ENCODE results near the gene JPH4. TPM values are rescaled to one million over a fixed set of nuclear protein-coding genes. Genes with fewer than 3 reads are reported as not detected.

The JPH4 gene
- total and polyA plus RNA-seq, 5 donors from 2014 or later, result 0.14 TPM; not detected in 4

DNA sequence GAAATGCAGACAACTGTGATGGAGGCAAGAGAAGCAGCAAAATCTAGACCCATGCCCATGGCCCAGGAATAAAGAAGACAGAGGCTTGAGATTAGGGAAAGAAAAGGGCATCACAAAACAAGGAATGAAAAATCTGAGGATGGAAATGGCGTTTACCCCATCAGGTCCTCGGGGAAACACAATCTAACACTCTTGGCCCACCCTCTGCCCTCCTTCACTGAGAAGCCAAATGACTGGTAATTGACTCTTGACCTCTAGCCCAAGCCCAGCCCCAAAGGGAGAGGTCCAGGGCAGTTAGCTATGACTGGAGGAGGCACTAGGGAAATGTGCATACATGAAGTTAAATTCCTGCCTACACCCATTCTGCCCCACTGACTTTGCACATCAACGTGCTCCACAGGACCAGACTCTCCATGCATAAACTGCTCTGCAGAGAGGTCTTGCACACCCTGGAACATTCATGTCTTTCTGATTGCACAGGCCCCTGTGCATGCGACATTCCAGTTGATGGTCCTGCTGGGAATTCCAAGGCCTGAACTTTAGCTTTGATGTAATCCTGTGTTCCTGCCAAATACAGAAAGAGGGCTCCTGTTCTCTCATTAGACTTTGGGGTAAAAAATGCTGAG lies 32.7 kb downstream of the JPH4 start:
- Mint-ChIP-seq H3K9me3 (no peaks in the 10 kb centered on the region), H3K27ac (no peak overlapping the region)

DNA sequence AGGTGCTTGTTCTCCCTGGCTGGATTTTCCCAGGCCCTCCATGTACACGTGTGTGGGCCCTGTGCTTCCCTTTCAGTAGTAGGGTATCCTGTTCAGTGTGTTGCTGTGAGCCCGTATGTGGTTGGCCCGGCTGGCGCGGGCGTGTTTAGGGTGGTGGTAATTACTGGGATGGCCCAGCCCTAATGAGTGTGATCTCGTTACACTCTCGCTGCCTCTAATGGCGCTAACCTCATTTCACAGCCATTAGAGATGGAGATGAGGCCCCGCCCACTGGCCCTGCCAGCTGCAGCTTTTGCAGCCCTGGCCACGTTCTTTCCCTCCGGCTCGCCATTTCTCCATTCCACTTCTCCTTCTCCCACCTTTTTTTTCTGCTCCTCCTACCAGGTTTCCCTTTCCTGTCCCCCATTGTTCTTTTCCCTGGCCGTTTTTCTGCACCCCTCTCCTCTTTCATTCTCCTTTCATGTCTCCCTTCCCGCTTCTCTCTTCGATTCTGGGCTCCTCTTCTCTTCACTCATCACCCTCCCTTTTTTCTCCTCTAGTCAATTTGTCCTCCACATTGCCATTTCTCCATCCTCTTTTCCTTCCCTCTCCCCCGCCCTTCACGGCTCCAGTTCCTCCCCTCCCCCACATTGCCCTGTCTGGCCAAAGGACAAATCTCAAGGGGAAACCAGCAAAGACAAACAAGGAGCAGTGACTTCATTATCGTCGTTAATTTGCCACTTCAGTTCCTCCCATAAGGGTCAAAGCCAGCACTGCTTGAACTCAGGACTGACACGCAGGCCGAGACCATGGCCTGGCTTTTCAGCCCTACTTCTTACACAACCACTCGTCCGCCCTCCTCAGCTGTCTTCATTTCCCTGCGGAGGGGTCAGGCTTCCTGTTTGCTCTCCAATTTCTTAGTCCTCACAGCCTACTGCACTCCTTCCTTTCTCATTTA lies 33.8 kb downstream of the JPH4 start:
- H3K4me3 Mint-ChIP-seq, result no peak overlapping the region
- H3K9me3 Mint-ChIP-seq, result no peaks in the 10 kb centered on the region
- DNase-seq (no peak), ATAC-seq (ENCODE audit: low read depth in 2 of 2) (no peak)
- H3K27me3 Mint-ChIP-seq, result peaks cover 9% of the 10 kb centered on the region
- Histone ChIP-seq H3K4me1 (ENCODE audit: control insufficient read depth, insufficient read depth, low read length, poor library complexity, severe bottlenecking) (no peaks in the 10 kb centered on the region), H3K27me3 (ENCODE audit: control insufficient read depth, insufficient read depth, low read length) (peaks cover 5% of the 10 kb centered on the region), H3K4me3 (ENCODE audit: low read depth, low read length) (no peak overlapping the region), H3K9me3 (ENCODE audit: control insufficient read depth in 2 of 2, low read length in 2 of 2) (no peaks in the 10 kb centered on the region), H3K36me3 (ENCODE audit: control insufficient read depth, insufficient read depth, low read length) (no peaks in the 10 kb centered on the region), H3K27ac (ENCODE audit: insufficient read depth, low read length, poor library complexity, severe bottlenecking) (no peak overlapping the region)
- H3K4me1 Mint-ChIP-seq, result no peaks in the 10 kb centered on the region
- H3K27ac Mint-ChIP-seq, result no peak overlapping the region
- no peaks in the 10 kb centered on the region for H3K36me3 Mint-ChIP-seq

More for the DNA sequence above, 32.7 kb downstream of the JPH4 start:
- H3K27me3 ChIP-seq (ENCODE audit: control insufficient read depth, insufficient read depth, low read length), result peaks cover 11% of the 10 kb centered on the region
- no peaks in the 10 kb centered on the region for H3K4me1 Mint-ChIP-seq
- H3K4me3 ChIP-seq (ENCODE audit: low read depth, low read length), result no peak overlapping the region
- H3K36me3 Mint-ChIP-seq, result no peaks in the 10 kb centered on the region
- peaks cover 9% of the 10 kb centered on the region for H3K27me3 Mint-ChIP-seq
- DNase-seq, result no peak
- ATAC-seq (ENCODE audit: low read depth in 2 of 2), result no peak
- no peaks in the 10 kb centered on the region for H3K9me3 ChIP-seq (ENCODE audit: control insufficient read depth in 2 of 2, low read length in 2 of 2)
- peaks cover 3% of the 10 kb centered on the region for H3K4me1 ChIP-seq (ENCODE audit: control insufficient read depth, insufficient read depth, low read length, poor library complexity, severe bottlenecking)
- no peak overlapping the region for H3K4me3 Mint-ChIP-seq
- H3K27ac ChIP-seq (ENCODE audit: insufficient read depth, low read length, poor library complexity, severe bottlenecking), result no peak overlapping the region
- H3K36me3 ChIP-seq (ENCODE audit: control insufficient read depth, insufficient read depth, low read length), result no peaks in the 10 kb centered on the region

DNA sequence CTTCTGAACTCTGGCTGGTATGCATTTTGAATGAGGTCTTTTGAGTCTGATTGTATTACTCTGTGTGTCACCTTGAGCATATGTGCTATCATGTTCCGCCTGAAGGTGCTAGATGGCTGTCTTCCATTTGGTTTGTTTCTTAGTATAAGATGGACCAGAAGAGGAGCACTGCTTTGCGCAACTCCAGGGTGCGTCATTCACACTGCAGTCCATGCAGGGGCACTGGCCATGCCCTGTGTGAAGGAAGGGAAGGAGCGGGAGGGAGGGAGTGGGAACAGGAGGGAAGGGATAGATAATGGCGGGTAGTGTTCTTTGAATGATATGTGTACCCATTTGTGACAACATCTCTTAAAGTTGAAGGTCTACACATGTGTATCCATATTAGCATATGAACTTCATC lies 35.2 kb downstream of the JPH4 start:
- DNase-seq, result no peak
- no peak overlapping the region for H3K27ac Mint-ChIP-seq
- no peak overlapping the region for H3K4me3 Mint-ChIP-seq
- Histone ChIP-seq H3K4me3 (ENCODE audit: low read depth, low read length) (no peak overlapping the region), H3K36me3 (ENCODE audit: control insufficient read depth, insufficient read depth, low read length) (no peaks in the 10 kb centered on the region), H3K4me1 (ENCODE audit: control insufficient read depth, insufficient read depth, low read length, poor library complexity, severe bottlenecking) (no peaks in the 10 kb centered on the region), H3K9me3 (ENCODE audit: control insufficient read depth in 2 of 2, low read length in 2 of 2) (no peaks in the 10 kb centered on the region), H3K27me3 (ENCODE audit: control insufficient read depth, insufficient read depth, low read length) (no peaks in the 10 kb centered on the region), H3K27ac (ENCODE audit: insufficient read depth, low read length, poor library complexity, severe bottlenecking) (no peak overlapping the region)
- no peak for ATAC-seq (ENCODE audit: low read depth in 2 of 2)
- H3K9me3 Mint-ChIP-seq, result peaks cover 0 to 1% (median 0%) of the 10 kb centered on the region in 7 donors
- no peaks in the 10 kb centered on the region for H3K36me3 Mint-ChIP-seq
- peaks cover 15% of the 10 kb centered on the region for H3K27me3 Mint-ChIP-seq
- no peaks in the 10 kb centered on the region for H3K4me1 Mint-ChIP-seq

DNA sequence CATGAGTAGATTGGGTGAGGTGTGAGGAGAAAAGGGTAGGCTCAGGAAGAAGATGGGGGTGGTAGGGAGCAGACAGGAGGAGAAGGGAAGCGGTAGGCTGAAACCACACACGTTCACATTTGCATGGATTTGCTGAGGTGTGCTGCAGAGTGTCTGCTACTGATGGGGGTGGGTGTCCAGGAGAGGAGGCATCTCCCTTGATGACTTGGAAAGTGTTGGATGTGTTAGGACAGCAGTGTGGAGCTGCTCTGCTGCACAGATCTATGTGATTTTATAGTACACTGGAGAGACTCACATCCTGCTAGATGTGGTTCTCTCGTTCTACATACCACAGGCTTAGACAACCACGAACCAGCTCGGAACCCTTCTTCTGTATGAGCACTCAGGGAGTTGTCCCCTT lies 36.3 kb downstream of the JPH4 start:
- no peak overlapping the region for H3K4me3 Mint-ChIP-seq
- DNase-seq (no peak), ATAC-seq (ENCODE audit: low read depth in 2 of 2) (no peak)
- no peaks in the 10 kb centered on the region for H3K4me1 Mint-ChIP-seq
- Histone ChIP-seq H3K4me1 (ENCODE audit: control insufficient read depth, insufficient read depth, low read length, poor library complexity, severe bottlenecking) (no peaks in the 10 kb centered on the region), H3K9me3 (ENCODE audit: control insufficient read depth in 2 of 2, low read length in 2 of 2) (no peaks in the 10 kb centered on the region), H3K4me3 (ENCODE audit: low read depth, low read length) (no peak overlapping the region), H3K27me3 (ENCODE audit: control insufficient read depth, insufficient read depth, low read length) (no peaks in the 10 kb centered on the region), H3K27ac (ENCODE audit: insufficient read depth, low read length, poor library complexity, severe bottlenecking) (no peak overlapping the region), H3K36me3 (ENCODE audit: control insufficient read depth, insufficient read depth, low read length) (no peaks in the 10 kb centered on the region)
- H3K27me3 Mint-ChIP-seq, result peaks cover 15% of the 10 kb centered on the region
- H3K9me3 Mint-ChIP-seq, result peaks cover 0 to 1% (median 0%) of the 10 kb centered on the region in 7 donors
- H3K36me3 Mint-ChIP-seq, result no peaks in the 10 kb centered on the region
- H3K27ac Mint-ChIP-seq, result no peak overlapping the region

DNA sequence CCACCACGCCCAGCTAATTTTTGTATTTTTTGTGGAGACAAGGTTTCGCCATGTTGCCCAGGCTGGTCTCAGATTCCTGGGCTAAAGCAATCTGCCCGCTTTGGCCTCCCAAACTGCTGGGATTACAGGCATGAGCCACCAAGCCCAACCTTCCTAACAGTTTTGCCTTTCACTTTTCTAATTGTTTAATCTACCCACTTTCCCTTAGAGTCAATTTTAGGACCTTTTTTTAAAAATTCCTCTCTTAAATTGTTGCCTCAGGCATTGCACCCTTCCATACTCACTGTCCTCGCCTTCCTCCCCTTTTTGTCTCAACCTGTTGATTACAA lies 38.5 kb downstream of the JPH4 start:
- H3K4me3 ChIP-seq (ENCODE audit: low read depth, low read length), result no peak overlapping the region
- no peaks in the 10 kb centered on the region for H3K36me3 Mint-ChIP-seq
- H3K27ac ChIP-seq (ENCODE audit: insufficient read depth, low read length, poor library complexity, severe bottlenecking), result no peak overlapping the region
- H3K27ac Mint-ChIP-seq, result no peak overlapping the region
- H3K4me1 ChIP-seq (ENCODE audit: control insufficient read depth, insufficient read depth, low read length, poor library complexity, severe bottlenecking), result no peaks in the 10 kb centered on the region
- H3K9me3 Mint-ChIP-seq, result peaks cover 0 to 1% (median 0%) of the 10 kb centered on the region in 7 donors
- ATAC-seq (ENCODE audit: low read depth in 2 of 2) (no peak), DNase-seq (no peak)
- H3K9me3 ChIP-seq (ENCODE audit: control insufficient read depth in 2 of 2, low read length in 2 of 2), result no peaks in the 10 kb centered on the region
- H3K4me1 Mint-ChIP-seq, result no peaks in the 10 kb centered on the region
- H3K4me3 Mint-ChIP-seq, result no peak overlapping the region
- H3K27me3 ChIP-seq (ENCODE audit: control insufficient read depth, insufficient read depth, low read length), result no peaks in the 10 kb centered on the region
- H3K36me3 ChIP-seq (ENCODE audit: control insufficient read depth, insufficient read depth, low read length), result no peaks in the 10 kb centered on the region
- H3K27me3 Mint-ChIP-seq, result peaks cover 15% of the 10 kb centered on the region

DNA sequence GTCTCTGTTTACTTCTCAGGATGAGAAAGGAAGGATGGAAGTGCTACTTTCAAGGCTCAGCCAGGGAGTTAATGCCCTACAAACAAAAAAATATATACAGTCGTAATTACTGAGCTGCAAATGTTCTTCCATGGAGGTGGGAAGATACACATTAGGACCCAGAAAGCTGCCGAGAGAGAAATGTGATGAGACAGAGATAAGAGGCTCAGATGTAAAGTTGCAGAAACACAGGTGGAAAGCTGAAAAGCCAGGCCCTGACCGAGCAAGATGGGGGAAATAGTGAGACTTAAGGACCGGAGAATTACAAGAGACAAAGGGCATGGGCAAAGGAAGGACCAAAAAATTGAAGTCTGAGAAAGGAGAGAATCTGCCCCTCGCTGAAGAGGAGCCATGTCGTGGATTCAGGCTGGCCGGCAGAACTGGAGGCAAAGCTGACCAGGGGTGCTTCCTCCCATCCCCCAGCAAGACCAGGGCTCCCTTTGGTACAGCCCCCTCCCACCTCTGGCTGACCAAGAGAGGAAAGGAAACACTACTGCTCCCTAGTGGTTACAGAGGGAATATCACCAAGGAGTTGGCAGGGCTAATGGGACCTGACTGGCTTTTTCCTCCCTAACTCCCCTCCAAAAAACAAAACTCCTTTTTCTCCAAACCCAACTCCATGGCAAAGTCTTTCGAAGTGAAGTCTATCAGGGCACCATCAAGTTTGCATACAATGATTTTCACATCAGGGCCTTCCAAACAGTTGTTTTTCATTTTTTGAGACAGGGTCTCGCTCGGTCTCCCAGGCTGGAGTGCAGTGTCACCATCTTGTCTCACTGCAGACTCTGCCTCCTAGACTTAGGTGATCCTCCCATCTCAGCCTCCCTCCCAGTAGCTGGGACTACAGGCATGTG lies 39.1 kb downstream of the JPH4 start:
- DNase-seq, result peak in 2 of 3 donors; percentile 25 to 33
- Histone ChIP-seq H3K4me3 (ENCODE audit: low read depth, low read length) (no peak overlapping the region), H3K4me1 (ENCODE audit: control insufficient read depth, insufficient read depth, low read length, poor library complexity, severe bottlenecking) (no peaks in the 10 kb centered on the region), H3K9me3 (ENCODE audit: control insufficient read depth in 2 of 2, low read length in 2 of 2) (no peaks in the 10 kb centered on the region), H3K36me3 (ENCODE audit: control insufficient read depth, insufficient read depth, low read length) (no peaks in the 10 kb centered on the region), H3K27ac (ENCODE audit: insufficient read depth, low read length, poor library complexity, severe bottlenecking) (no peak overlapping the region), H3K27me3 (ENCODE audit: control insufficient read depth, insufficient read depth, low read length) (no peaks in the 10 kb centered on the region)
- H3K4me3 Mint-ChIP-seq, result no peak overlapping the region
- ATAC-seq (ENCODE audit: low read depth in 2 of 2), result peak; percentile 57 to 60
- H3K4me1 Mint-ChIP-seq, result no peaks in the 10 kb centered on the region
- H3K27me3 Mint-ChIP-seq, result peaks cover 11% of the 10 kb centered on the region
- peaks cover 0 to 1% (median 0%) of the 10 kb centered on the region in 7 donors for H3K9me3 Mint-ChIP-seq
- peak overlapping the region in 1 of 3 donors; percentile 8 for H3K27ac Mint-ChIP-seq
- no peaks in the 10 kb centered on the region for H3K36me3 Mint-ChIP-seq

DNA sequence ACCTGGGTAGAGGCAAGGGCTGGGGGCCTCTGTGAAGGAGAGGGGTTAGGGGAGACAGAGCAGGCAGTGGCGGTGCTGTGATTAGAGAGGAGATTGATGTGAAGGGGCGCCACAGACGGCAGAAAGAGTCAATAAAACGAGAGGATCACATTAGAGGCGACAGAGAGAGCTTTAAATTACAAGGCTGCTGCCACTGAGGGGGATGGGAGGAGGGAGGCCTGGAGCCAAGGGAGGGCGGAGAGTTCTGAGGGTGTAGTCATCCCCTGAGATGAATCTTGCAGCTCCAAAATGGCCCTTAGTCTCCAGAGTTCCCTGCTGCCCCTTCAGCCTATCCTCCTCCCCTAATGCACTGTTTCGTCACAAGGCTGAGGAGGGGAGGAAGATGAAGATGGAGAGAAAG lies 39.8 kb downstream of the JPH4 start:
- H3K27me3 ChIP-seq (ENCODE audit: control insufficient read depth, insufficient read depth, low read length), result no peaks in the 10 kb centered on the region
- no peak for ATAC-seq (ENCODE audit: low read depth in 2 of 2)
- Mint-ChIP-seq H3K4me3 (no peak overlapping the region), H3K27ac (no peak overlapping the region), H3K27me3 (peaks cover 10% of the 10 kb centered on the region), H3K36me3 (no peaks in the 10 kb centered on the region), H3K4me1 (no peaks in the 10 kb centered on the region), H3K9me3 (peaks cover 0 to 1% (median 0%) of the 10 kb centered on the region in 7 donors)
- no peaks in the 10 kb centered on the region for H3K9me3 ChIP-seq (ENCODE audit: control insufficient read depth in 2 of 2, low read length in 2 of 2)
- no peaks in the 10 kb centered on the region for H3K4me1 ChIP-seq (ENCODE audit: control insufficient read depth, insufficient read depth, low read length, poor library complexity, severe bottlenecking)
- H3K4me3 ChIP-seq (ENCODE audit: low read depth, low read length), result no peak overlapping the region
- H3K27ac ChIP-seq (ENCODE audit: insufficient read depth, low read length, poor library complexity, severe bottlenecking), result no peak overlapping the region
- DNase-seq, result no peak
- H3K36me3 ChIP-seq (ENCODE audit: control insufficient read depth, insufficient read depth, low read length), result no peaks in the 10 kb centered on the region
